Measurements from ENCODE around the gene CBARP. TPM values are rescaled to one million over a fixed set of nuclear protein-coding genes. Genes with fewer than 3 reads are reported as not detected.

CBARP gene
- total RNA-seq, 1 donor from 2014 or later, result 2.9 TPM

- FAIRE-seq, result no peak
- H3K36me3 ChIP-seq (ENCODE audit: control insufficient read depth, insufficient read depth, low read length), result peaks cover 22% of the 10 kb centered on the region
- no peak for TF ChIP-seq CTCF (IDR thresholded peaks at IDR 0.05; ENCODE audit: insufficient read depth, low read length, severe bottlenecking)
- no peak overlapping the region for H3K4me3 ChIP-seq (ENCODE audit: low read depth, low read length)
- DNase-seq (ENCODE audit: low read depth), result no peak
- no peaks in the 10 kb centered on the region for H3K27me3 ChIP-seq (ENCODE audit: control insufficient read depth, insufficient read depth, low read length)
Observed at GRCh38 chr19:1225440-1226226, 12.2 kb downstream of the CBARP start.

GRCh38 chr19:1224847-1225246 lies 13.0 kb downstream of the CBARP start:
- FAIRE-seq (no peak), DNase-seq (ENCODE audit: low read depth) (no peak)
- Histone ChIP-seq H3K27me3 (ENCODE audit: control insufficient read depth, insufficient read depth, low read length) (no peaks in the 10 kb centered on the region), H3K4me3 (ENCODE audit: low read depth, low read length) (no peak overlapping the region), H3K36me3 (ENCODE audit: control insufficient read depth, insufficient read depth, low read length) (peaks cover 22% of the 10 kb centered on the region)
- no peak for TF ChIP-seq CTCF (IDR thresholded peaks at IDR 0.05; ENCODE audit: insufficient read depth, low read length, severe bottlenecking)

- H3K4me3 ChIP-seq (ENCODE audit: low read depth, low read length), result no peak overlapping the region
- no peak for DNase-seq (ENCODE audit: low read depth)
- H3K36me3 ChIP-seq (ENCODE audit: control insufficient read depth, insufficient read depth, low read length), result peaks cover 22% of the 10 kb centered on the region
- TF ChIP-seq CTCF (IDR thresholded peaks at IDR 0.05; ENCODE audit: insufficient read depth, low read length, severe bottlenecking), result no peak
- H3K27me3 ChIP-seq (ENCODE audit: control insufficient read depth, insufficient read depth, low read length), result no peaks in the 10 kb centered on the region
- no peak for FAIRE-seq
Observed at GRCh38 chr19:1224047-1224825, 13.6 kb downstream of the CBARP start.

- FAIRE-seq, result no peak
- no peak overlapping the region for H3K4me3 ChIP-seq (ENCODE audit: low read depth, low read length)
- peak; percentile 67 for TF ChIP-seq CTCF (IDR thresholded peaks at IDR 0.05; ENCODE audit: insufficient read depth, low read length, severe bottlenecking)
- H3K27me3 ChIP-seq (ENCODE audit: control insufficient read depth, insufficient read depth, low read length), result no peaks in the 10 kb centered on the region
- DNase-seq (ENCODE audit: low read depth), result peak; percentile 26
- peaks cover 22% of the 10 kb centered on the region for H3K36me3 ChIP-seq (ENCODE audit: control insufficient read depth, insufficient read depth, low read length)
Observed at GRCh38 chr19:1223018-1223855, 14.6 kb downstream of the CBARP start.

- no peak overlapping the region for H3K4me3 ChIP-seq (ENCODE audit: low read depth, low read length)
- TF ChIP-seq CTCF (IDR thresholded peaks at IDR 0.05; ENCODE audit: insufficient read depth, low read length, severe bottlenecking), result no peak
- DNase-seq (ENCODE audit: low read depth), result no peak
- H3K27me3 ChIP-seq (ENCODE audit: control insufficient read depth, insufficient read depth, low read length), result no peaks in the 10 kb centered on the region
- H3K36me3 ChIP-seq (ENCODE audit: control insufficient read depth, insufficient read depth, low read length), result peaks cover 24% of the 10 kb centered on the region
- no peak for FAIRE-seq
Observed at GRCh38 chr19:1222394-1222793, 15.4 kb downstream of the CBARP start.
